CD4-positive, alpha-beta T cell treated with Interferon alpha-2 for 1 hour (primary cell): ENCODE measurements around the gene CDH22.

ENCODE experiments used
- DNase-seq, 2 donors: peaks; one replicate each; pipeline ENCODE4 v3.0.0-alpha.2; 2020 to 2022

The CDH22 gene

GRCh38 chr20:46293084-46293483 lies 15.2 kb downstream of the CDH22 start:
- no peak for DNase-seq

GRCh38 chr20:46291401-46291800 lies 16.9 kb downstream of the CDH22 start:
- no peak for DNase-seq

GRCh38 chr20:46289432-46289831 lies 18.9 kb downstream of the CDH22 start:
- no peak for DNase-seq

- DNase-seq: no peak
Measured at GRCh38 chr20:46286977-46287376, 21.3 kb downstream of the CDH22 start.

- DNase-seq: no peak
Measured at GRCh38 chr20:46286382-46286781, 21.9 kb downstream of the CDH22 start.

GRCh38 chr20:46285740-46286139 lies 22.6 kb downstream of the CDH22 start:
- no peak for DNase-seq

GRCh38 chr20:46285072-46285471 lies 23.2 kb downstream of the CDH22 start:
- no peak for DNase-seq

GRCh38 chr20:46284040-46284427 lies 24.3 kb downstream of the CDH22 start:
- no peak for DNase-seq

GRCh38 chr20:46283426-46284039 lies 24.8 kb downstream of the CDH22 start:
- DNase-seq: no peak

GRCh38 chr20:46282669-46283068 lies 25.6 kb downstream of the CDH22 start:
- DNase-seq: no peak

GRCh38 chr20:46279103-46279502 lies 29.2 kb downstream of the CDH22 start:
- no peak for DNase-seq

- no peak for DNase-seq
Measured at GRCh38 chr20:46277602-46278001, 30.7 kb downstream of the CDH22 start.

GRCh38 chr20:46276531-46276930 lies 31.8 kb downstream of the CDH22 start:
- no peak for DNase-seq

- DNase-seq: no peak
Measured at GRCh38 chr20:46275091-46275490, 33.2 kb downstream of the CDH22 start.

- DNase-seq: no peak
Measured at GRCh38 chr20:46273717-46274116, 34.6 kb downstream of the CDH22 start.

GRCh38 chr20:46272389-46273047 lies 35.8 kb downstream of the CDH22 start:
- no peak for DNase-seq

GRCh38 chr20:46270977-46271744 lies 37.1 kb downstream of the CDH22 start:
- no peak for DNase-seq

GRCh38 chr20:46269372-46269771 lies 38.9 kb downstream of the CDH22 start:
- DNase-seq: no peak

- no peak for DNase-seq
Measured at GRCh38 chr20:46268662-46269061, 39.6 kb downstream of the CDH22 start.

GRCh38 chr20:46268131-46268614 lies 40.1 kb downstream of the CDH22 start:
- no peak for DNase-seq

GRCh38 chr20:46267108-46268105 lies 40.9 kb downstream of the CDH22 start:
- DNase-seq: no peak

GRCh38 chr20:46265539-46265938 lies 42.8 kb downstream of the CDH22 start:
- no peak for DNase-seq
